CD4-positive, alpha-beta T cell treated with Interleukin-10 for 1 hour (primary cell): ENCODE measurements around the gene TXNDC15.
"Not testable (repeated sequence)": the region's sequence is repeated elsewhere in the genome, so short reads cannot be mapped to it uniquely, and the experiment has no call there.

Source experiments
- DNase-seq: peaks from one replicate; pipeline ENCODE4 v3.0.0-alpha.2; 2020

The TXNDC15 gene, protein sequence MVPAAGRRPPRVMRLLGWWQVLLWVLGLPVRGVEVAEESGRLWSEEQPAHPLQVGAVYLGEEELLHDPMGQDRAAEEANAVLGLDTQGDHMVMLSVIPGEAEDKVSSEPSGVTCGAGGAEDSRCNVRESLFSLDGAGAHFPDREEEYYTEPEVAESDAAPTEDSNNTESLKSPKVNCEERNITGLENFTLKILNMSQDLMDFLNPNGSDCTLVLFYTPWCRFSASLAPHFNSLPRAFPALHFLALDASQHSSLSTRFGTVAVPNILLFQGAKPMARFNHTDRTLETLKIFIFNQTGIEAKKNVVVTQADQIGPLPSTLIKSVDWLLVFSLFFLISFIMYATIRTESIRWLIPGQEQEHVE

DNA sequence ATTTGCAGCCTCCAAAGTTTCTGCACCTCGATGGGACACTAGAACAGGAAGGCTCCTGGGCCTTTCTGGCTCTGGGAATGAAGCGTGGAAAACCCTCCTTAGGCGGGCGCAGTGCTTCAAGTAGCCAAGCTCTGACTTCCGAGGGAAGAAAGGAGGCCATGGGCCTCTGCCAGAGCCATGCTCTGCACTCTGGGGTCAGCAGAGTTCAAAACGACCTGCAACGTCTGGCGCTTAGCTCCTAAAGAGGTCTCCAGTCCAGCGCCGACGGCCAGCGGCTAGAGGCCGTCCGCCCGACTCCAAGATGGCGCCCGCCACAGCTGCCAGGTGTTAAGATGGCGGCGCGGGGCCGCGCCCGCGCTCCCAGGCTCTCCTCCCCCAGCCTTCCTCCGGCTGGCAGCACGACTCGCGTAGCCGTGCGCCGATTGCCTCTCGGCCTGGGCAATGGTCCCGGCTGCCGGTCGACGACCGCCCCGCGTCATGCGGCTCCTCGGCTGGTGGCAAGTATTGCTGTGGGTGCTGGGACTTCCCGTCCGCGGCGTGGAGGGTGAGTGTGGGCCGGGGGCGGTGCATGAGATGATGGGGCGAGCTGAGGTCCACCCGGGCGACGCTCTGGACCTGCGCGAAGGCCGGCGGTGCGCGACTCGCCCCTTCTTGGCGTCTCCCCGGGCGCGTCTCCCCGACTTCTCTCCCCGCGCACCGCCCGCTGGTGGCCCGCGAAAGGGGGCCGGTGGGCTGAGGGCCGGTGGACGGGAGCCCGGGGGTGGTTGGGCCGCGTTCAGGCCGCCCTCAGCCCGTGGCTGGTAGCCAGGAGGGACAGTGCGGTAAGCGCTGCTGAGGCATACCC is at the start of gene TXNDC15:
TSS of gene TXNDC15 (plus strand) at position 385 of the 844 bp plus-strand sequence. CDS start at position 442, 57 bp downstream.
- peak; percentile 82 for DNase-seq

DNA sequence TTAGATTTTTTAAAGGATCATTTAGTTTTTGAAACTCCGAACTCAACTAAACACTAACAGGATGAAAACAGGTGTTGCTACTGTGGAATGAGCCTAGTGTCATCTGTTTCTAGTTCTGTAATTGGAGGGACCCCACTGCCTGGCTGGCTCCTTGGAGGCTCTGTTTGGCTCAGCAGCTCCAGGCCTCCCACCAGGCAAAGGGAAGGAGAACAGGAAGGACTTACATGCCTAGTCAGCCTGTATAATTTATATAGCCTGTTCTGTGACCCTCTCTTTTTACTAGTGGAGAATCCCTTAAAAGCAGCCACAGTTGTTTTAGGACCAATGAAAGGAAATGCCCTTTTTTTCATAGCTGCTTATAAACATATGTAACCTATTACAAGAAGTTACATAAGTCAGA is 49.5 kb upstream of the TXNDC15 start:
- no peak for DNase-seq

DNA sequence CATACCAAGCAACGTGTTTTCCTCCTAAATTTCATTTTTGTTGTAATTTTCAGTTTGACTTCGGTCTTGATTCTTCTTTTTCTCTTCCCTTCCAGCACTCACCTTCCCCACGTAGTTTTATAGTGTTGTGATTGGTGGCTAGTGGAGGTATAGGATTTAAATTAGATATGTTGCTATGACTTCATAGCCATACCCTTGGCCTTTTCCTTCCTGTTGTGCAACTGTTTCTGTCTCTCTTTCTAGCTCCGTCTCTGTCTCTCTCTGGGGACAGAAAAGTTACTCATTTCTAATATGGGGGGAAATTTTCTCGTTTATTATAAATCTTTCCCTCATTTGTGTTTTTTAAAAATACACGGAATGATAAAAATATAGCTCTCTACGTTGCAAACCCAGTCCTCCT is 49.0 kb upstream of the TXNDC15 start:
- DNase-seq: no peak

DNA sequence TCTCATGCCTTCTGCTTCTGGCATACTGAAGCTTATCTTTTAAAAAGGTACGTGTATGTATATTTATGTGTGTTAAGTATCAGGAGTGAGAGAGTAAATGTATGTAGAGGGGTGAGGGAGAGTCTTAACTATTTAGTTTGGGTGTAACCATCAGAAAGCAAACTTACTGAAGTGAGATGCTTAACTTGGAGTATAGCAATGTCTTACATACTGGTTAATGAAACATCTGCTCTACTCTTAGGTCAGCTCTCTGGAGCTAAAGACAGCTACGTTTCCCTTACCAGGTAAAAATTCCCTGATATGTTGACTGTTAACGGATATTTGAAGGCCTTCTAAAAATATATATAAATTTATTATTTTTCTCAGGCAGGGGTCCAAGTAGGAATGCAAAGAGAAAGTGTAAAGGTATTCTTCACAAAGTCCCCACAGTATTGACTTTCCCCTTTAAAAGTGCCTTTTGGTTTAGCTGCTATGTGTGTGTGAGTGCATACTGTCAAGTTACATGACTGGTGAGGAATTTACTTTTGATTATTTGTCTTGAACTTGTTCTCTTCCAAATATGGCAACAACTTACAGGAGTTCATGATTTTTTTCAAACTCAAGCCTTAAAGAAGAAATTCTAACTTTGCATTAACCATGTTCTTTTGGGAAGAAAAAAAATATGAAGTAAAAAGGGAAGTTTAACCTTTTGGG is 40.7 kb upstream of the TXNDC15 start:
- no peak for DNase-seq

DNA sequence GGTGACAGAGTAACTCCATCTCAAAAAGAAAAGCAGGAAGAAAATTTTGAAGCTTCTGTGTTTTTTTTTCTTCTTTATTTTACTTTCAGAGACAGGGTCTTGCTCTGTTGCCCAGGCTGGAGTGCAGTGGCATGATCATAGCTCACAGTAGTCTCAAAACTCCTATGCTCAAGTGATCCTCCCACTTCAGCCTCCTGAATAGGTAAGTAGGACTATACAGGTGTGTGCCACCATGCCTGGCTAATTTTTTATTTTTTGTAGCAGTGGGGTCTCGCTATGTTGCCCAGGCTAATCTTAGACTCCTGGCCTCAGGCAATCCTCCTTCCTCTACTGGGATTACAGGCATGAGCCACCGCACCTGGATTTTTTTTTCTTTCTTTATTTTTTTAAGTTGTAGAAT is 38.5 kb upstream of the TXNDC15 start:
- no peak for DNase-seq

DNA sequence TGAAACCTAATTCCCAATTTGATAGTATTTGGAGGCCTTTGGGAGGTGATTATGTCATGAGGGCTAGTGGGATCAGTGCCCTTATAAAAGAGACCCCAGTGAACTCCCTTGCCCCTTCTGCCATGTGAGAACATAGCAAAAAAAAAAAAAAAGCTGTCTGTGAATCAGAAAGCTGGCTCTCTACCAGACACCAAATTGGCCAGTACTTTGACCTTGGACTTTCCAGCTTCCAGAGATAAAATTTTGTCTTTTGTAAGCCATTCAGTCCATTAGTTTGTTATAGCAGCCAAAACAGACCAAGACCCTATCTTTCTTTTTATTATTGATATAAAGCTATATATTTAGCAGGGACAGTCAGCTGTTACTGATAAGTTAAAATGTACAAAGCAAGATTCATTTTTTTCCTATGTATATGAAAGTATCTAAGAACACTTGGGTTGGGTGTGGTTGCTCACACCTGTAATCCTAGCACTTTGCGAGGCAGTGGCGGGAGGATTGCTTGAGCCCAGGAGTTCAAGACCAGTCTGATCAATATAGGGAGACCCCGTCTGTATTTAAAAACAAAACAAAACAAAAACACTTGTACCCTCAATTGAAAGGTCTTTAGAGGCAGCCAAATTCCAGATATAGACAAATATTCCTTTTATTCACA is 36.5 kb upstream of the TXNDC15 start:
- DNase-seq: no peak

DNA sequence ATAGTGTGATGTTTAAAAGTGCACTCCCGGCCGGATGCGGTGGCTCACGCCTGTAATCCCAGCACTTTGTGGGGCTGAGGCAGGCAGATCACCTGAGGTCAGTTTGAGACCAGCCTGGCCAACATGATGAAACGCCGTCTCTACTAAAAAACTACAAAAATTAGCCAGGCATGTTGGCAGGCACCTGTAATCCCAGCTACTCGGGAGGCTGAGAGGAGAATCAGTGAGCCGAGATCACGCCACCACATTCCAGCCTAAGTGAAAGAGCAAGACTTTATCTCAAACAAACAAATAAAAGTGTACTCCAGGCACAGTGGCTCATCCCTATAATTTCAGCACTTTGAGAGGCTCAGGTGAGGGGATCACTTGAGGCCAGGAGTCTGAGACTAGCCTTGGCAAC is 35.8 kb upstream of the TXNDC15 start:
- not testable (repeated sequence) for DNase-seq

DNA sequence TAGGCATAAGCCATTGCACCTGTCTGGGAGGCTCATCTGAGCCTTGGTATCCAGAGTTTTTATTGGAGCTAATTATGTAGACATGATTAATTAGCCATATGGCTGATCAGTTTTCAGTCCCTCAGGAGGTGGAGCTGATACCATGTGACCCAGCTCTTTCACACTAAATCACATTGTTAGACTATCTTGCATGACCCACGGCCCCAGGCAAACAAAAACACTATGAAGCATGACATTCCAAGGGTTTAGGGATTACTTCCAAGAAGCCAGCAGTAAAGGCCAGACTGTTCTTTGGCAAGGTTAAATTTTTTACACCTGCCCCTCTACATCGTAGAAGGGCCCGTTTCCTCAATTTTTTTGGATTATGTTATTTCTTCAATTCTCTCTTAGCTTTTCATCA is 33.4 kb upstream of the TXNDC15 start:
- DNase-seq: no peak

DNA sequence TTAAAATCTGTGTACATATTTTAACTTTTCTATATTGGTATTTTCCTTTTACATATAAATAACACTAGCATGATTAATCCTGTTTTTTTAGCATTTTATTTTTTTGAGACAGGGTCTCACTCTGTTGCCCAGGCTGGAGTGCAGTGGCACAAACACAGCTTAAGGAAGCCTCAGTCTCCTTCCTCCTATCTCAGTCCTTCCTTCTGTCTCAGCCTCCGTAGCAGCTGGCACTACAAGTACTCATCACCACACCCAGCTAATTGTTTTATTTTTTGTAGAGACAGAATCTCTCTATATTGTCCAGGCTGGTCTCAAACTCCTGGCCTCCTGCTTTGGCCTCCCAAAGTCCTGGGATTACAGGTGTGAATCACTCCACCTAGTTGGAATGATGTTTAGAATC is 29.9 kb upstream of the TXNDC15 start:
- no peak for DNase-seq

DNA sequence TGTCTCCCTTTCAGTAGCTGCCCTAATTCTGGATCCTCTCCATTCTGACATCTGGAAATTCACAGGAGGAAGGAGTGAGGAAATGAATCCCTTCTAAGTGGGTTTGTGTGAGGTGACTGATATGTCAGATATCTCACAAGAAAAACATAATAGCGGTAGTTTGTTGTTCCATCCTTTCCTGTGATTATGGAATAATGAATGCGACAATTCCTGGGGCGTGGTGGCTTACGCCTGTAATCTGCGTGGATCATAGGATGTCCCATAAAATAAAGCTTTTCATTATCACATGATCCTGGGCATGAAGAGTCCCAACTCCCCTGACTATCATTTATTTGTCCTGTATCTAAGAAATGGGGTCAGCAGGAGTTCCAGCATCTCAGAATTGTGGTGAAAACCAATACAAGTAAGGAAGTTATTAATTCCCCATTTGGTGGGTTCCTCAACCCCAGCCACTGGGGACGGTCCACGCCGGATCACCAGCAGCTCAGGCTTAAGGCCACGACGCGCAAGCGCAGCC is 28.8 kb upstream of the TXNDC15 start:
- DNase-seq: no peak

DNA sequence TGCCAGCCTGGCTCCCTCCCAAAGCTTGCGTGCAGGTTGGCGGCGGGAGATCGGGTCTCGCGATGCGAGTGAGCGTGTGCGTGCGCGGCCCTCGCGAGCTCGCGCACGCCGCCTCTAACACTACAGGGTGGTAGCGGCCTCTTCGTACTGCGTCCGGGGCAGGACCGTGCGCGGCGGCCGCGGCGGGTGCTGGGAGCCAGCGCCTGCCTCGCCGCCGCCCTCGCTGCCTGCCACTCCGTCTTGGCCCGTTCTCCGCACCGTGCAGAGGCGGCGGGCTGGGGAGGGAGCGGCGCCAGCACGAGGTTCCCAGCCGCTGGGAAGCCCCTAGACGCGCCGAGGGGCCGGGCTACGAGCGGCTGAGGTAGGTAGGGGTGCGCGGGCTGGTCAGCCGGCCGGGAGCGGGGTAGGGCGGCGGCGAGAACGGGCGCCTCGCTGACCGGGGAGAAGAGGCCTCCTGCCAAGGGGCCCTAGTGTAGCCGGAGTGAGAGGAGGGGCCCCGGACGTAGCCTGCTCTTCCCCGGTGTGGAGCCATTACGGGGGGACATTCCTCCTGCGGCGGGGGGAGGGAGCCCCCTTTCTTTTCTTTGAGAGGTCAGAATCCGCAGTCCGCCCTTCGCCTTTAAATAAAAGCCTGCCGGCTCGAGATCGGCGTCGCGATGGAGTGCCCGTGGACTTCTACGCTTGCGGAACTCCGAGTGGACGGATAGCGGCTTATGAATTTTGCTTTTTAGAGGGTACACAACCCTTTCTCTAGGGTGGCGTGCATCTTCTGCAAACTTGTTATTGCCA is 28.1 kb upstream of the TXNDC15 start, which contains the start of gene C5orf24:
TSS of gene C5orf24 (plus strand) at position 117 of the 789 bp plus-strand sequence. CDS start 8,933 bp downstream, outside the sequence.
- peak; percentile 93 for DNase-seq

DNA sequence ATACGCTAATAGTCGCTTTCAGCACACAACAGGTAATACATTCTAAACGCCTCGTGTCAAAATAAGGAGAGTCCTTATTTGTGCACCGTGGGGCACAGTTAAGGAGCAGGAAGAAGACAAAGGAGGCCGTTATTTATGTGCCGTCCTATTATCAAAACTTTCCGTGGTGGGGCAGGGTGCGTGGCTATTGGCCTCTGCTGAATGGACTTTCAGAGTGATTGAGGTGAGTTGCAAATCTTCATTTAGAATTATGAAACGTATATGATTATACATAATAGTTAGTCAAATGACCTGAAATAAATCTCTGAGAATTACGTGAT is 27.6 kb upstream of the TXNDC15 start:
- DNase-seq: peak; percentile 30

DNA sequence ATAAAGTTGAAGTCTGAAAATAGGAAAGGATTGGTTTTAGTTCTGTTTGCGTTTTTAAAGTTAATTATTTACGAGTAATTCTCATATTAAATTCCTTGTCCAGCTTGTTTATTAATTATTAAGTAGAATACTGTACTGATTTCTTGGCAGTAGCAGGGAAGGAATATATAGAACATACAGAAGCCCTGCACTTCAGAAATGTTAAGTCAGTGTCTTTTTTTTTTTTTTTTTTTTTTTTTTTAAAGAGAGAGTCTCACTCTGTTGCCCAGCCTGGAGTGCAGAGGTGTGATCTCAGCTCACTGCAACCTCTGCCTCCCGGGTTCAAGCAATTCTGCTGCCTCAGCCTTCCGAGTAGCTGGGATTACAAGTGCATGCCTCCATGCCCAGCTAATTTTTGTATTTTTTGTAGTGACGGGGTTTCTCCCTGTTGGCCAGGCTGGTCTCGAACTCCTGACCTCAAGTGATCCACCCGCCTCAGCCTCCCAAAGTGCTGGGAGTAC is 24.7 kb upstream of the TXNDC15 start:
- DNase-seq: not testable (repeated sequence)

DNA sequence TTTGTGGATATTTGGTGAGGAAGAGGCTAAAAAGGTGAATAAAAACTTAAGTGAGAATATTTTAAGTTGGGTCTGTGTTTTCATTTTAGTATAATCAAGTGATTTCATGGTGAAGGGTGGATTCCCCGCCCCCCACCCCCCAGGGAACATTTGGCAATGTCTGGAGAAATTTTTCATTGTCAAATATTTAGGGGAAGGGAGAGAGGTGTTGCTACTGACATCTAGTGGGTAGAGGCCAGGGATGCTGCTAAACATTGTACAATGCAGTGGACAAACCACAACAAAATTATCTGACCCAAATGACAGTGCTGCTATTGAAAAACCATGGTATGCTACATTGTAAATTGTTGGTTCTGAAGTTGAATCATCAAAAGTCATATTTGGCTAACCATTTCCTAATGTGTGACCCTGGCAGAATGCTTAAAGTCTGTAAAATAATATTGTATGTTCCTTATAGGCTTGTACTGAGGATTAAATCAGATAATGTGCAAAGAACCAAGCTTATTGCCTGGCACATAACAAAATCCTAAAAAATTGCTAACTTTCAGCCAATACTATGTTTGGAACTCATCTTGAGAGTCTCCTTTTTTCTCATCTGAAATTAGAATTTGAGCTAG is 22.8 kb upstream of the TXNDC15 start:
- DNase-seq: peak; percentile 15

DNA sequence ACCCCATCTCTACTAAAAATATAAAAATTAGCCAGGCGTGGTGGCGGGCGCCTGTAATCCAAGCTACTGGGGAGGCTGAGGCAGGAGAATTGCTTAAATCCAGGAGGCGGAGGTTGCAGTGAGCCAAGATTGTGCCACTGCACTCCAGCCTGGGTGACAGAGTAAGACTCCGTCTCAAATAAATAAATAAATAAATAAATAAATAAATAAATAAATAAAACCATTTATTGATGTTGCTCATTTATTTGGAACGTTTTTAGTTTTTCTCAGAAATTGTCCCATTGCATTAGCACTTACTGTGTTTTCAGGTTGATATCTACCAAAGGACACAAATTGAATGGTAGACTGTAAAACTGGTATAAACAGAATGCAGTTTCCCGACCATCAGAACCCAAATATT is 17.7 kb upstream of the TXNDC15 start:
- DNase-seq: not testable (repeated sequence)

DNA sequence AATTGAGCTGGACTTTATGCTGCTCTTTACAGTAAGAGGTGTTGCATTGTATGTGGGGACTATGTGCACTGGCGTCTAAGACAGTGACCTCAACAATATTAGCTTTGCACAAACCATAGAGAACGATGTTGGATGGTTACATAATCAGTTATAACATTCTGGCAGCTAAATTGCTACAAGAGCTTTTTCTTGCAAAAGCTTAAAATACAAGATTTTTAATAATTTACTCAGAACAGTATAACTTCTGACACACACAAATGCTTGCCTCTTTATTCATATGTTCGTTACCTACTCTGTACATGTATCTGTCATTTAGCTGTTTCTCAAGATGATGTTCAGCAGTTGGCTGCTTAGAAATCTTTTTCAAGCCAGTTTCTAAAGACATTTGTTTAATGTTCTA is 16.8 kb upstream of the TXNDC15 start:
- DNase-seq: no peak

DNA sequence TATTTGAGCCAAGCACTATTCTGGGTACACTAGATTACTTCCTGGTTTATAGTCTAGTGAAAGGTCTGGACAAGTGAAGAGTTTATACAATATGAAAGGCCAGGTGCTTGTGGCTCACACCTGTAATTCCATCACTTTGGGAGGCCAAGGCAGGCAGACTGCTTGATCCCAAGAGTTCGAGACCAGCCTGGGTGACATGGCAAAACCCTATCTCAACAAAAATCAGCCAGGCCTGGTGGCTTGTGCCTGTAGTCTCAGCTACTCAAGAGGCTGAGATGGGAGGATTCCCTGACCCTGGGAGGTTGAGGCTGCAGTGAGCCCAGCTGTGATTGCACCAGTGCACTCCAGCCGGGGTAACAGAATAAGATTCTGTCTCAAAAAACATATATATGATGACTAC is 9.5 kb upstream of the TXNDC15 start:
- no peak for DNase-seq

DNA sequence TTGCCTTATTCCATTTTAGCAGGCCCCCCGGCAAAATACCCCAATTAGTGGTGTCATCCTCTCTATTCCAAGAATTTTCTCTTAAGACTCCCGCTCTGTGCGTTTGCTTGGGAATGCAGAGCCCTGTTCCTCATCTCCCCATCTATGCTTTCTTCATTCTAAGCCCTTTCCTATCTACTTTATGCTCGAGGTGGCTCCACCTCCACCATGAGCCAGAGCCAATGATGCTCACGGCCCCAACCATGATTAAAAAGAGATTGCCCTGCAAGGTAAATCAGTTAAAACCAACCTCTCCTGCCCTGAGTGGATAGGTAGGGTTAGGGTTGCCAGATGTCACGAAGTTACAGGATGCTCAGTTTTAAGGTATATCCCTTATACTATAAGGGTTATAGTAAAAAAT is 677 bp upstream of the TXNDC15 start:
- DNase-seq: peak; percentile 28

DNA sequence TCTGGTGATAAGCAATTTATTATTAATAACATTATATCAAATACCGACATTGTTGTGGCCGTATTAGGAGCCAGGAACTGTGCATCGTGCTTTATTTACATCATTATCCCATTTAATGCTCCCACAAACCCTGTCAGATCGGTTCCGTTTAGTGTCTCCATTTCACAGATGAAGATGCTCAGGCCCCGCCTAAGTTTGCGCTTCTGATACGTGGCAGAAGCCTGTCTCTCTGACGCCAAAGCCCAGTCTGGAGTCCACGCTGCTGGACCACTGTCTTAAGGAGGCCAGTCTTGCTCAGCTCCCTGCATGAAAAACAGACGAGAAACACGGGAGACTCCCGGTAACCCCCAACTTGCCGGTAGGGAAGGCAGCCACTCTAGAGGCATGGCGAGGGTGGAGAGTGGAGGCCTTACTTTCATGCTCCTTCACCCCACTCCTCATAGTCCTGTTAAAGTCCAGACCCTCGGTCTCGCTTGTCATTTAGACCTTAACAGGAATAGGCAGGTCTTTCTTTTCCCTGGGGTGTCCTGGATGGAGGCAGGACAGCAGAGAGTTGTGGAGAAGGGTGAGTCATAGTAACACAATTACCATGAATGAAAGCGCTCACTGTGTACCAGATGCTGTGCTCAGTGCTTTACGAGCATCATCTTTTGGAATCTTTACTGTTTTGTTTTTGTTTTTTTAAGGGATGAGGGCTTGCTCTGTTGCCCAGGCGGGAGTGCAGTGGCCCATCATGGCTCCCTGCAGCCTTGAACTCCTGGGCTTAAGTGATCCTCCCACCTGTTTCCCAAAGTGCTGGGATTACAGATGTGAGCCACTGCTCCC is 872 bp downstream of the TXNDC15 start:
- peak; percentile 32 for DNase-seq

DNA sequence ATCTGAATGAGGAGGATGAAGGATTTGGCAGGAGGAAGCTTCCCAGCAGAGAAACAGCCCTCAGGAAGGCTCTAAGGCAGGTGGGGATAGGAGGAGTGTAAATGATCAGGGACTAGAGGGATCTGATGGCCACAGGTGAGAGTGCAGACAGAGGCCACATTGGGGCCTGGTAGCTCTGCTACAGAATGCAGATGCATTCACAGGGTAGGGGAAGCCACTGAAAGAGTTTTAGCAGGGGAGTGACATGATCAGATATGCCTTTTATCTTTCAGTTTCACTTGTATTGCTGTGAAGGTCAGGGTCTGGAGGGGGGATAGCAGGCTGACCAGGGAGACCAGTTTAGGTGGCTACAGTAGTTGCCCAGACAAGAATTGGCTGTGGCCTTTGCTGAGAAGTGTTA is 3.0 kb downstream of the TXNDC15 start:
- DNase-seq: peak; percentile 2
